Erythroblast (primary cell): ENCODE measurements around the gene OPRD1.

Source experiments
- GATA1 ChIP-seq: IDR thresholded peaks from 2 replicates; pipeline ENCODE4 v1.6.1; 2011; ENCODE audit warnings: low read depth, mild to moderate bottlenecking, control low read depth, low read length, moderate library complexity
- POLR2A ChIP-seq: IDR thresholded peaks from 2 replicates; pipeline ENCODE4 v1.6.1; 2011; ENCODE audit warnings: mild to moderate bottlenecking, low read length

DNA sequence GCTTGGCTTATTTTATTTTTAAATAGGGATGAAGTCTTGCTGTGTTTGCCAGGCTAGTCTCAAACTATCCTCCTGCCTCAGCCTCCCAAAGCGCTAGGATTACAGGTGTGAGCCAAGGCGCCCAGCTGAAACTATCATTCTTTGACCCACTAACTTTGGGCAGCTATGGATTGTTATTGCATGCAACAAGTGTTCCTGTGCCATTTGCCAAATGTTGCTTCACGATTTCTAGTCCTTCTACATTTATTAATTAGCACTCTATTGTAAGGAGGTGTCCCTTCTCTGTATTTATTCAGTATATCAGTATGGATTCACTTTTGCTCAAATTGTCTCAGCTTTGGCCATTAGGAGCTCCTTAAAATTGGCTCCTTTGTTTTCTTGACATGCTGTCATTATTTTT is 38.9 kb upstream of the OPRD1 start:
- no peak for TF ChIP-seq POLR2A
- no peak for TF ChIP-seq GATA1
